Neural cell (in vitro differentiated cells): ENCODE measurements around the gene GSTM3.

Experiments used
- CTCF ChIP-seq: fragments of 450-650 bp; IDR thresholded peaks from 2 replicates; pipeline ENCODE4 v1.5.1; 2014; ENCODE audit warnings: antibody characterized with exemption, mild to moderate bottlenecking, moderate library complexity; ENCODE audit not compliant: poor library complexity, severe bottlenecking
- EZH2 ChIP-seq: fragments of 200-600, 300-800 bp; shearing (Covaris generic), sonication (generic); IDR thresholded peaks from 2 replicates; pipeline ENCODE4 v1.6.1; 2014; ENCODE audit warnings: antibody characterized with exemption, low read length, borderline replicate concordance, mild to moderate bottlenecking; ENCODE audit not compliant: insufficient read depth, poor library complexity, severe bottlenecking

DNA sequence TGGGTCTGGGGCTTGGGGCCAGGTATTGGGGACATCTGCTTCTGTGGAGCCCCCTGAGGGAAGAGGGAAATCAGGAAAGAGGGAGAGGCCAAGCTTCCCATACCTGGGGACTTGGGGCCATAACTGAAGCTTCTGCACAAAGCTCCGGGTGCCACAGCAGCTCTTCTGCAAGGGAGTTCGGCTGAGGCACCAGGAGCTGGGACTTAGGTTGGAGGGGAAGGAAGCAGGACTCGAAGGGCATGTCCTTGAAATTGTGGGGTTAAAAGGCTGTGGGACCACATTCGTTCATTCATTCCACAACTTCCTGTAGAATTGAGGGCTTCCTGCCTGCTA, 24.6 kb upstream of the GSTM3 start:
- no peak for TF ChIP-seq CTCF
- TF ChIP-seq EZH2, result no peak
